Fibroblast of lung (primary cell): ENCODE results near the gene NUBPL. TPM values are rescaled to one million over a fixed set of nuclear protein-coding genes. Genes with fewer than 3 reads are reported as not detected.

ENCODE experiments used
- DNase-seq, 2 donors: peaks; one replicate each; pipeline versions ENCODE4 v3.0.0 to v3.0.0-alpha.2; 2010; ENCODE audit warnings: low read depth in 2 of 2
- H2AFZ ChIP-seq: 2 replicates; pipeline ENCODE4 v1.5.1; 2012; ENCODE audit warnings: low read length, control low read depth, inconsistent platforms
- H3K27ac ChIP-seq: 2 replicates; pipeline ENCODE4 v1.5.1; 2011; ENCODE audit warnings: low read length, control low read depth; ENCODE audit not compliant: insufficient read depth
- H3K27me3 ChIP-seq: 2 replicates; pipeline ENCODE4 v1.5.1; 2011; ENCODE audit warnings: mild to moderate bottlenecking, low read length; ENCODE audit not compliant: control insufficient read depth, insufficient read depth
- H3K36me3 ChIP-seq: 2 replicates; pipeline ENCODE4 v1.5.1; 2011; ENCODE audit warnings: low read length; ENCODE audit not compliant: control insufficient read depth, insufficient read depth
- H3K4me1 ChIP-seq: 2 replicates; pipeline ENCODE4 v1.5.1; 2011; ENCODE audit warnings: low read length; ENCODE audit not compliant: control insufficient read depth, insufficient read depth; ENCODE audit errors: extremely low read depth
- H3K4me2 ChIP-seq: 2 replicates; pipeline ENCODE4 v1.5.1; 2011; ENCODE audit warnings: low read length, control low read depth; ENCODE audit not compliant: insufficient read depth; ENCODE audit errors: extremely low read depth
- H3K4me3 ChIP-seq, 4 experiments: fragments of 200-600 bp in 1 of 4; sonication (generic) in 1 of 4; replicated peaks in 1 of 4; 2 replicates each; pipeline ENCODE4 v1.5.1; 2011 to 2016; ENCODE audit warnings: low read length in 4 of 4, low read depth in 3 of 4, mild to moderate bottlenecking in 3 of 4, control low read depth in 2 of 4, inconsistent platforms in 1 of 4, mixed read lengths in 1 of 4; ENCODE audit not compliant: insufficient read depth in 1 of 4; ENCODE audit errors: control extremely low read depth in 1 of 4
- H3K79me2 ChIP-seq: 2 replicates; pipeline ENCODE4 v1.5.1; 2012; ENCODE audit warnings: mild to moderate bottlenecking, low read length, inconsistent platforms; ENCODE audit not compliant: control insufficient read depth, insufficient read depth
- H3K9ac ChIP-seq: 2 replicates; pipeline ENCODE4 v1.5.1; 2011; ENCODE audit warnings: mild to moderate bottlenecking, low read length, control low read depth; ENCODE audit not compliant: insufficient read depth
- H3K9me3 ChIP-seq: 2 replicates; pipeline ENCODE4 v1.5.1; 2012; ENCODE audit warnings: low read depth, low read length; ENCODE audit not compliant: control insufficient read depth, insufficient read depth
- H4K20me1 ChIP-seq: 2 replicates; pipeline ENCODE4 v1.5.1; 2011; ENCODE audit warnings: low read length; ENCODE audit not compliant: control insufficient read depth, insufficient read depth; ENCODE audit errors: extremely low read depth
- CTCF ChIP-seq, 2 donors: IDR thresholded peaks in 1 of 2; conservative IDR thresholded peaks in 1 of 2; 1 replicate in 1 of 2; 2 replicates in 1 of 2; pipeline ENCODE4 v1.5.1; 2011 to 2012; ENCODE audit warnings: low read length in 2 of 2, control low read depth in 1 of 2, inconsistent platforms in 1 of 2, low read depth in 1 of 2, mild to moderate bottlenecking in 1 of 2
- EZH2 ChIP-seq: IDR thresholded peaks from 2 replicates; pipeline ENCODE4 v1.5.1; 2012; ENCODE audit warnings: low read length, control low read depth, mild to moderate bottlenecking; ENCODE audit errors: missing control alignments
- polyA plus RNA-seq, 2 donors: library from polyadenylated mRNA; depleted of rRNA in 1 of 2; stranded (reverse) in 1 of 2; unstranded in 1 of 2; fragments of >200 nt; gene quantifications; 2 replicates each; pipeline ENCODE4 v1.2.1, GENCODE V29; 2011 to 2012; ENCODE audit warnings: missing spikeins in 1 of 2
- total RNA-seq: library from RNA; depleted of rRNA; stranded (reverse); fragments of >200 nt; gene quantifications from 2 replicates; pipeline ENCODE4 v1.2.1, GENCODE V29; 2014

Gene NUBPL
- total and polyA plus RNA-seq, 2 donors (not counting 1 experiment from before 2014, with no cell fraction given), result 9.0 to 10.7 TPM

GRCh38 chr14:31761325-31761724 lies 200.1 kb downstream of the NUBPL start:
- H4K20me1 ChIP-seq, result no peaks in the 10 kb centered on the region
- no peak overlapping the region for H3K27ac ChIP-seq
- H3K36me3 ChIP-seq, result no peaks in the 10 kb centered on the region
- H3K9ac ChIP-seq, result no peak overlapping the region
- no peak overlapping the region for H3K4me2 ChIP-seq
- H3K9me3 ChIP-seq, result no peaks in the 10 kb centered on the region
- no peaks in the 10 kb centered on the region for H3K4me1 ChIP-seq
- H2AFZ ChIP-seq, result no peak overlapping the region
- DNase-seq, result no peak
- TF ChIP-seq CTCF (conservative IDR thresholded peaks at IDR 0.05 in 1 of 2, IDR thresholded peaks at IDR 0.05 in 1 of 2; ENCODE audit: low read depth in 1 of 2, low read length in 2 of 2) (no peak), EZH2 (no peak)
- no peak overlapping the region for H3K4me3 ChIP-seq
- no peaks in the 10 kb centered on the region for H3K79me2 ChIP-seq
- H3K27me3 ChIP-seq, result no peaks in the 10 kb centered on the region

GRCh38 chr14:31763041-31763440 lies 201.8 kb downstream of the NUBPL start:
- H3K9me3 ChIP-seq, result no peaks in the 10 kb centered on the region
- no peak overlapping the region for H3K9ac ChIP-seq
- no peaks in the 10 kb centered on the region for H3K4me1 ChIP-seq
- no peaks in the 10 kb centered on the region for H3K27me3 ChIP-seq
- no peak for DNase-seq
- H3K36me3 ChIP-seq, result no peaks in the 10 kb centered on the region
- no peaks in the 10 kb centered on the region for H4K20me1 ChIP-seq
- no peak overlapping the region for H3K4me3 ChIP-seq
- no peak overlapping the region for H3K27ac ChIP-seq
- TF ChIP-seq EZH2 (no peak), CTCF (conservative IDR thresholded peaks at IDR 0.05 in 1 of 2, IDR thresholded peaks at IDR 0.05 in 1 of 2; ENCODE audit: low read depth in 1 of 2, low read length in 2 of 2) (no peak)
- H2AFZ ChIP-seq, result no peak overlapping the region
- no peaks in the 10 kb centered on the region for H3K79me2 ChIP-seq
- no peak overlapping the region for H3K4me2 ChIP-seq

- Histone ChIP-seq H3K9me3 (no peaks in the 10 kb centered on the region), H3K4me2 (no peak overlapping the region), H3K79me2 (no peaks in the 10 kb centered on the region), H3K27me3 (no peaks in the 10 kb centered on the region), H3K4me3 (no peak overlapping the region), H3K4me1 (no peaks in the 10 kb centered on the region), H4K20me1 (no peaks in the 10 kb centered on the region), H3K9ac (no peak overlapping the region), H3K36me3 (no peaks in the 10 kb centered on the region), H3K27ac (no peak overlapping the region), H2AFZ (no peak overlapping the region)
- no peak for TF ChIP-seq EZH2
- no peak for TF ChIP-seq CTCF (conservative IDR thresholded peaks at IDR 0.05 in 1 of 2, IDR thresholded peaks at IDR 0.05 in 1 of 2; ENCODE audit: low read depth in 1 of 2, low read length in 2 of 2)
- no peak for DNase-seq
Observed at GRCh38 chr14:31766315-31766892, 205.2 kb downstream of the NUBPL start.
